Panc1 (cell line): ENCODE results near the gene ELL3.
"Not testable (repeated sequence)": the region's sequence is repeated elsewhere in the genome, so short reads cannot be mapped to it uniquely, and the experiment has no call there.

Experiments used
- CTCF ChIP-seq: fragments of 450-650 bp; IDR thresholded peaks from 2 replicates; pipeline ENCODE4 v1.5.1; 2017; ENCODE audit warnings: mild to moderate bottlenecking
- POLR2AphosphoS5 ChIP-seq: IDR thresholded peaks from 2 replicates; pipeline ENCODE4 v1.6.1; 2012; ENCODE audit warnings: mild to moderate bottlenecking, low read depth, low read length, moderate library complexity
- REST ChIP-seq, 2 experiments: IDR thresholded peaks; 2 replicates each; pipeline ENCODE4 v1.6.1; 2011 to 2012; ENCODE audit warnings: low read depth in 2 of 2, control low read depth in 1 of 2, low read length in 1 of 2, mild to moderate bottlenecking in 1 of 2, moderate library complexity in 1 of 2; ENCODE audit not compliant: insufficient read depth in 1 of 2
- SIN3A ChIP-seq: IDR thresholded peaks from 2 replicates; pipeline ENCODE4 v1.6.1; 2012; ENCODE audit warnings: low read depth, mild to moderate bottlenecking, low read length, moderate library complexity, borderline replicate concordance; ENCODE audit not compliant: insufficient read depth
- TCF7L2 ChIP-seq: IDR thresholded peaks from 2 replicates; pipeline ENCODE4 v1.6.1; 2011; ENCODE audit warnings: mild to moderate bottlenecking, low read depth, low read length, inconsistent platforms

- not testable (repeated sequence) for TF ChIP-seq TCF7L2; CTCF; REST (IDR thresholded peaks at IDR 0.05; ENCODE audit: insufficient read depth in 1 of 2, low read depth in 2 of 2, low read length in 1 of 2); SIN3A; POLR2AphosphoS5
Observed at GRCh38 chr15:43728053-43728725, 48.6 kb downstream of the ELL3 start.
